ENCODE measurements around the gene CNN2. TPM values are rescaled to one million over a fixed set of nuclear protein-coding genes. Genes with fewer than 3 reads are reported as not detected.

CNN2 gene
- total RNA-seq, 4 donors from 2014 or later: 69.9 to 122 (median 79.4) TPM

DNA sequence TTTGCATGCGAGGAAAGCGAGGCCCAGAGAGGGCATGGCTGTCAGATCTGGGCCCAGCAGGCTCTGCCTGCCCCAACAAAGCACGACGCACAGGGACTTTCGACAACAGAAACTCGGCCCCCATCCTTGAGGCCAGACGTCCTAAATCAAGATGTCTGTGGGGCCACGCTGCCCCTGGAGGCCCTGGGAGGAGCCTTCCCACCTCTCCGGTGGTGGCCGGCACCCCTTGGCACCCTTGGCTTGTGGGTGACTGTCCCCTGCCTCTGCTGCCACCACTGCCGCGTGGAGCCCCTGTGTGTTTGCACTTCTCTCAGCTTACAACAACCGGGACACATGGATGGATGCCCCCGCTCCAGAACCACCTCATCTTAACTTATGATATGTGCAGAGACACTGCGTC lies 37.9 kb upstream of the CNN2 start:
- WGBS, 2 donors: 87% methylated on average over 13 to 14 of the region's 15 CpGs
- Histone ChIP-seq H3K27ac (no peak overlapping the region), H3K27me3 (no peaks in the 10 kb centered on the region), H3K9me3 (no peaks in the 10 kb centered on the region), H3K4me3 (no peak overlapping the region), H3K36me3 (peaks cover 0 to 72% (median 0%) of the 10 kb centered on the region in 3 donors), H3K4me1 (peaks cover 0 to 21% (median 13%) of the 10 kb centered on the region in 4 donors)
- TF ChIP-seq, protein P1, sequence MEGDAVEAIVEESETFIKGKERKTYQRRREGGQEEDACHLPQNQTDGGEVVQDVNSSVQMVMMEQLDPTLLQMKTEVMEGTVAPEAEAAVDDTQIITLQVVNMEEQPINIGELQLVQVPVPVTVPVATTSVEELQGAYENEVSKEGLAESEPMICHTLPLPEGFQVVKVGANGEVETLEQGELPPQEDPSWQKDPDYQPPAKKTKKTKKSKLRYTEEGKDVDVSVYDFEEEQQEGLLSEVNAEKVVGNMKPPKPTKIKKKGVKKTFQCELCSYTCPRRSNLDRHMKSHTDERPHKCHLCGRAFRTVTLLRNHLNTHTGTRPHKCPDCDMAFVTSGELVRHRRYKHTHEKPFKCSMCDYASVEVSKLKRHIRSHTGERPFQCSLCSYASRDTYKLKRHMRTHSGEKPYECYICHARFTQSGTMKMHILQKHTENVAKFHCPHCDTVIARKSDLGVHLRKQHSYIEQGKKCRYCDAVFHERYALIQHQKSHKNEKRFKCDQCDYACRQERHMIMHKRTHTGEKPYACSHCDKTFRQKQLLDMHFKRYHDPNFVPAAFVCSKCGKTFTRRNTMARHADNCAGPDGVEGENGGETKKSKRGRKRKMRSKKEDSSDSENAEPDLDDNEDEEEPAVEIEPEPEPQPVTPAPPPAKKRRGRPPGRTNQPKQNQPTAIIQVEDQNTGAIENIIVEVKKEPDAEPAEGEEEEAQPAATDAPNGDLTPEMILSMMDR (IDR thresholded peaks at IDR 0.05): no peak
- TF ChIP-seq EP300 (IDR thresholded peaks at IDR 0.05) (no peak), POLR2A (IDR thresholded peaks at IDR 0.05) (no peak)
- DNase-seq (ENCODE audit: low spot score in 2 of 2): no peak

GRCh38 chr19:989381-990081 lies 36.9 kb upstream of the CNN2 start:
- no peak overlapping the region for H3K4me3 ChIP-seq
- TF ChIP-seq EP300 (IDR thresholded peaks at IDR 0.05) (no peak), POLR2A (IDR thresholded peaks at IDR 0.05) (no peak)
- TF ChIP-seq, protein P1 (IDR thresholded peaks at IDR 0.05): no peak
- no peak for DNase-seq (ENCODE audit: low spot score in 2 of 2)
- no peaks in the 10 kb centered on the region for H3K27me3 ChIP-seq
- no peak overlapping the region for H3K27ac ChIP-seq
- H3K4me1 ChIP-seq: peaks cover 0 to 15% (median 8%) of the 10 kb centered on the region in 4 donors
- 87 to 92% methylated on average over 18 to 23 of the region's 25 CpGs for WGBS, 2 donors
- H3K9me3 ChIP-seq: no peaks in the 10 kb centered on the region
- peaks cover 0 to 82% (median 0%) of the 10 kb centered on the region in 3 donors for H3K36me3 ChIP-seq

DNA sequence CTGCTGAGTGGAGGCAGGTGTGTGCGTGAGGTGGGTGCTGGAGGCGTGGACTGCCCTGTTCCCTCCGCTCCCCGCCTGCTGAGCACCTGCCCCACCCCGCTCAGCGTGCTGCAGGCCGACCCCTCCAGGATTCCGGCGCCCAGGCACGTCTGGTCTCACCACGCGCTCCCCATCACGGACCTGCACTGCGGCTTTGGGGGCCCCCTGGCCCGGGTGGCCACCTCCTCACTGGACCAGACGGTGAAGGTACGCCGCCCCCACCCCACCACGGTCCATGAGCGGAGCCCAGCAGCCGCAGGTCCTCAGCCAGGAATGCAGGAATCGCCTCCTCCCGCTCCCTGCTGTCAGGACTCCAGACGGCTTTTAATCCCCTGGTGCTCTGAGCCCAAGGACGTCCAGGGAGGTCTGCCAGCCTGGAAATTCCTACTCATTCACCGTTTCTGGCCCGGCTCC lies 36.3 kb upstream of the CNN2 start:
- peaks cover 0 to 9% (median 2%) of the 10 kb centered on the region in 4 donors for H3K4me1 ChIP-seq
- no peak overlapping the region for H3K27ac ChIP-seq
- TF ChIP-seq EP300 (IDR thresholded peaks at IDR 0.05): no peak
- TF ChIP-seq, protein P1 (IDR thresholded peaks at IDR 0.05): no peak
- TF ChIP-seq POLR2A (IDR thresholded peaks at IDR 0.05): no peak
- H3K4me3 ChIP-seq: no peak overlapping the region
- H3K27me3 ChIP-seq: peaks cover 0 to 3% of the 10 kb centered on the region in 2 donors
- H3K36me3 ChIP-seq: peaks cover 0 to 89% (median 0%) of the 10 kb centered on the region in 3 donors
- no peak for DNase-seq (ENCODE audit: low spot score in 2 of 2)
- no peaks in the 10 kb centered on the region for H3K9me3 ChIP-seq
- 78 to 80% methylated on average over 10 to 12 of the region's 27 CpGs for WGBS, 2 donors

GRCh38 chr19:990746-991145 lies 35.7 kb upstream of the CNN2 start:
- Histone ChIP-seq H3K4me3 (no peak overlapping the region), H3K36me3 (peaks cover 0 to 86% (median 0%) of the 10 kb centered on the region in 3 donors), H3K9me3 (no peaks in the 10 kb centered on the region), H3K27me3 (peaks cover 0 to 9% of the 10 kb centered on the region in 2 donors), H3K4me1 (peaks cover 0 to 5% (median under 1%) of the 10 kb centered on the region in 4 donors), H3K27ac (no peak overlapping the region)
- WGBS, 2 donors: 93 to 94% methylated on average over 12 to 23 of the region's 23 CpGs
- TF ChIP-seq, protein P1 (IDR thresholded peaks at IDR 0.05): no peak
- TF ChIP-seq EP300 (IDR thresholded peaks at IDR 0.05): no peak
- no peak for TF ChIP-seq POLR2A (IDR thresholded peaks at IDR 0.05)
- DNase-seq (ENCODE audit: low spot score in 2 of 2): no peak
